Bronchial epithelial cell (primary cell): ENCODE data around the gene CIC. TPM values are rescaled to one million over a fixed set of nuclear protein-coding genes. Genes with fewer than 3 reads are reported as not detected.

Source experiments
- DNase-seq: peaks from one replicate; pipeline ENCODE4 v3.0.0-alpha.2; 2010; ENCODE audit warnings: low read depth
- FAIRE-seq: peaks from 2 replicates; lab custom pipeline; 2011; peaks lifted over from hg19 to GRCh38; lab: Jason Lieb, UNC
- H3K27me3 ChIP-seq: 2 replicates; pipeline ENCODE4 v1.5.1; 2011; ENCODE audit warnings: low read length; ENCODE audit not compliant: control insufficient read depth, insufficient read depth
- H3K36me3 ChIP-seq: 2 replicates; pipeline ENCODE4 v1.5.1; 2011; ENCODE audit warnings: low read length; ENCODE audit not compliant: control insufficient read depth, insufficient read depth
- H3K4me3 ChIP-seq: 2 replicates; pipeline ENCODE4 v1.5.1; 2011; ENCODE audit warnings: mild to moderate bottlenecking, low read depth, low read length, control low read depth
- CTCF ChIP-seq: IDR thresholded peaks from 2 replicates; pipeline ENCODE4 v1.5.1; 2011; ENCODE audit warnings: mild to moderate bottlenecking, moderate library complexity, low read length, control low read depth, inconsistent platforms; ENCODE audit not compliant: insufficient read depth, severe bottlenecking
- total RNA-seq: library from RNA; depleted of rRNA; stranded (reverse); fragments of >200 nt; gene quantifications from 2 replicates; pipeline ENCODE4 v1.2.1, GENCODE V29; 2014

CIC gene
- total RNA-seq, result 7.1 and 9.3 TPM in 2 replicates

GRCh38 chr19:42268704-42269477, at the start of gene CIC:
Gene CIC (plus strand): TSS chr19:42269252. CDS start chr19:42271784, 2,532 bp downstream.
- FAIRE-seq (peak; percentile 100), DNase-seq (peak; percentile 100)
- H3K4me3 ChIP-seq, result peak within 1 kb of the TSS; percentile 52
- no peaks in the 10 kb centered on the region for H3K27me3 ChIP-seq
- peaks cover 11% of the 10 kb centered on the region for H3K36me3 ChIP-seq
- TF ChIP-seq CTCF, result no peak

GRCh38 chr19:42219812-42220750, 49.0 kb upstream of the CIC start, which contains the start of gene ZNF526:
Gene ZNF526 (plus strand): TSS chr19:42220312. CDS start chr19:42224404, 4,092 bp downstream.
- FAIRE-seq (no peak), DNase-seq (peak; percentile 93)
- Histone ChIP-seq H3K4me3 (peak within 1 kb of the TSS; percentile 74), H3K36me3 (peaks cover 4% of the 10 kb centered on the region), H3K27me3 (no peaks in the 10 kb centered on the region)
- no peak for TF ChIP-seq CTCF

- Histone ChIP-seq H3K27me3 (no peaks in the 10 kb centered on the region), H3K36me3 (peaks cover 5% of the 10 kb centered on the region), H3K4me3 (peak overlapping the region; percentile 74)
- no peak for FAIRE-seq
- no peak for DNase-seq
- no peak for TF ChIP-seq CTCF
Measured at GRCh38 chr19:42220751-42221097, 48.3 kb upstream of the CIC start.

GRCh38 chr19:42224940-42225717, 43.9 kb upstream of the CIC start:
- H3K36me3 ChIP-seq, result peaks cover 21% of the 10 kb centered on the region
- TF ChIP-seq CTCF, result no peak
- DNase-seq (no peak), FAIRE-seq (no peak)
- H3K4me3 ChIP-seq, result no peak overlapping the region
- no peaks in the 10 kb centered on the region for H3K27me3 ChIP-seq

- no peak for FAIRE-seq
- peaks cover 21% of the 10 kb centered on the region for H3K36me3 ChIP-seq
Measured at GRCh38 chr19:42225718-42226292, 43.2 kb upstream of the CIC start.

More at GRCh38 chr19:42225718-42226292, 43.2 kb upstream of the CIC start:
- H3K4me3 ChIP-seq, result no peak overlapping the region
- no peaks in the 10 kb centered on the region for H3K27me3 ChIP-seq
- TF ChIP-seq CTCF, result no peak
- DNase-seq, result no peak
